NCI-H2081 treated with DMSO at 0.1 percent for 48 hours (cell line): Measurements from ENCODE around the gene NUDT8.
"Not testable (repeated sequence)": the region's sequence is repeated elsewhere in the genome, so short reads cannot be mapped to it uniquely, and the experiment has no call there.

ENCODE experiments used
- DNase-seq: peaks from one replicate; lab custom pipeline; 2025; lab: John Stamatoyannopoulos, UW

Gene NUDT8

DNA sequence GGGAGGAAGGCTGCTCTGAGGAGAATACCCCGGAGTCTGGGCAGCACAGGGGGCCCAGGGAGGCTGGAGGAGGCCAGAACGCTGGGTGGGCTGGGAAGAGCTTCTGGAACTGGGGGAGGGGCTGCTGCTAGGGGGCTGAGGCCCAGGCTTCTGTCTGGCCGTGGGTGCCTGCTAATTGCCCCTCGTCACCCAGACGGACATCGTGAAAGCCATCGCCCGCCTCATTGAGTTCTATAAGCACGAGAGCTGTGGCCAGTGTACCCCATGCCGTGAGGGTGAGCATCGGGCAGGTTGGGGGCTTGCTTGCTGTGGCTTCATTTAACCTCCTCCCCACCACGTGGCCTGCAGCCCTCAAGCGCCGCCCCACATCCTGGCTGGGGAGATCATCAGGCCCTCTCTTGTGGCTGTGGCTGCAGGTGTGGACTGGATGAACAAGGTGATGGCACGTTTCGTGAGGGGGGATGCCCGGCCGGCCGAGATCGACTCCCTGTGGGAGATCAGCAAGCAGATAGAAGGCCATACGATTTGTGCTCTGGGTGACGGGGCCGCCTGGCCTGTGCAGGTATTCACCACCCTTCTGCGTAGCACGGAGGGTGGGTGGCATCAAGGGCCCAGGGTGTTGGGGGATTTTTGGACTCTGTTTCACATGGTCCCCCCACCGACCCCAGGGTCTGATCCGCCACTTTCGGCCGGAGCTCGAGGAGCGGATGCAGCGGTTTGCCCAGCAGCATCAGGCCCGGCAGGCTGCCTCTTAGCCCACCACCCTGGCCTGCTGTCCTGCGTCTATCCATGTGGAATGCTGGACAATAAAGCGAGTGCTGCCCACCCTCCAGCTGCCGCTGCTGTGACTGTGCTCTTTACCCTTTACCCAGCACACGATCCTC is 17.8 kb downstream of the NUDT8 start:
- no peak for DNase-seq

DNA sequence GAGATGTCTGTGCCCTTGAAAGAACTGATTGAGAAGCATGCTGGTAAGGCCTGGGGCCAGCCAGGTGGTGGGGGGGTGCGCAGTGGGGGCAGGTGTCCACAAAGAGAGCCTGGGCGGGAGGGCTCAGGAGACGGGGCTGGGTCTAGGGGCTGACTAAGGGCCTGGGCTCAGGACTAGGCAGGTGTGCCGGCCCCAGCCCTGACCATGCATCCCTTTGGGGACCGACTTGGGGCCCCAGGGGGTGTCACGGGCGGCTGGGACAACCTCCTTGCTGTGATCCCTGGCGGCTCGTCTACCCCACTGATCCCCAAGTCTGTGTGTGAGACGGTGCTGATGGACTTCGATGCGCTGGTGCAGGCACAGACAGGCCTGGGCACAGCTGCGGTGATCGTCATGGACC is 18.6 kb downstream of the NUDT8 start:
- no peak for DNase-seq

GRCh38 chr11:67610302-67610868 is 19.4 kb downstream of the NUDT8 start:
- no peak for DNase-seq

- DNase-seq: no peak
Measured at GRCh38 chr11:67609316-67609715, 20.4 kb downstream of the NUDT8 start.

- DNase-seq: no peak
Measured at GRCh38 chr11:67608486-67608885, 21.3 kb downstream of the NUDT8 start.

DNA sequence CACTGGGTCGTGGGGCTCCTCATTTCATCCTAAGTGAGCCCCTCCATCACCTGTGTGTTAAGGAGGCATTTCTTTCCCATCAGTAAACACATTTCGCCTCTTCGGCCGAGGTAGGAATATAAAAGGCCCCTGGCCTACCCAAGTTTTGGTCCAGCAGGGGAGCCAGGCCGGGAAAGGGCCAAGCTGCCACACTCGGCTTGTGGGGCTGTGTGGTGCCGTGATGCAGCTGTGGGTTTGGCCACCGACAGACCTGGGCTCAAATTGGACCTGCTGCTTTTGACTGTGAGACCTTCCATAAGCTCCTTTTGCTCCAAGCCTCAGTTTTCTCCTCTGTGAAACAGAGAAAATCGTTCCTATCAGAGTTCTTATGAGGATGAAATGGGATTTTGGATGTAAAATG is 22.2 kb downstream of the NUDT8 start:
- no peak for DNase-seq

- peak; percentile 48 for DNase-seq
Measured at GRCh38 chr11:67606492-67607295, 23.0 kb downstream of the NUDT8 start, which contains the start of gene NDUFV1. TSS of gene NDUFV1 (plus strand) at chr11:67606936. CDS start at chr11:67607005, 69 bp downstream.

GRCh38 chr11:67606093-67606491 is 23.6 kb downstream of the NUDT8 start:
- no peak for DNase-seq

DNA sequence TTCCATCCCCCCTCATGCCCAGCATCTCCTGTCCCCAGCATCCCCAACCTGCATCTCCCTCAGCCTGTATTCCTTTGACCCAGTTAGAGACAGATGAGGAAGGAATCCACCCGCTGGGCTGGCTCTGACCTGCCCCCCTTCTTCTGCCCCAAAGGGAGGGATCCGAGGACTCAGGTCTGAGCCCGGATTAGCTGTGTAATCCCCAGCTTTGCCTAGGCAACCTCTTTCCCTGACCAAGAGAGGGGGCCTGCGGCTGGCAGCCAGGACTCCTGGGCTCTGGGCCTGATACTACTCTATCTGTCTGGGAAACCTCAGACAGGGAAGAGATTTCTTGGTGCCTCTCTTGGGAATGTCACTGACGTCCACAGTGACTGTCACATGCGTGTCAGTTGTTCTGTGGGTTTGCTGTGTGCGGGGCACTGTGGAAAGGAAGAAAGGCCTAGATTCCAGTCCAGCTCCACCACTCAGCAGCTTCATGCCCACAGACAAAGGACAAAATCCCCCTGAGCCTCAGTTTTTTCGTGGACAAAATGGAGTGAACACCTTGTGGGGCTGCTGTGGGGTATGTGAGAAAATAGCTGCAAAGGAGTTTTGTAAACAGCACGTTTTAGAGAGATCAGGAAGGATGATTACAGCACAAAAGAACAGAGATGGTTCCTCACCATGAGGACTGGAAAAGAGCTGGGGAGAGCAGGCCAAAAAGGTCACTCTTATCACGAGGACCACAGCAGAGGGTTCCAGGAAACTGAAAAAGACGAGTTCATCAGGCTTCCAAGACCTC is 24.3 kb downstream of the NUDT8 start:
- DNase-seq: no peak

DNA sequence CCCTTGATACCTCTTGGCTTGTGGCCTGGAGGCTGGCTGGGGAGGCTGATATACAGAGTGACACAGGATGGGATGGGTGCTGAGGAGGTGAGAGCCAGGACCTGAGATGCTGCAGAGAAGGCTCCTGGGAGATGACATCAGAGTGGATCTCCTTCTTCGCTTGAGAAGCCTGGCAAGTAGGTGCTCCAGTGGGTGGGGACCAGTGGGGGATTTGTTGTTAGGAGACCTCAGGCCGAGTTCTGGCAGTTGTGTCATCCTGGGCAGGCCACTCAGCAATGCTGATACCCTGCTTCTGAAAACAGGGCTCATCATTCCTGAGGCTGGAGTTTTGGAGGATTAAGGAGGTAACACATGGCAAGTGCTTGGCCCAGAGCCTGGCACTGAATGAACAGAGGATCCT is 24.9 kb downstream of the NUDT8 start:
- no peak for DNase-seq

DNA sequence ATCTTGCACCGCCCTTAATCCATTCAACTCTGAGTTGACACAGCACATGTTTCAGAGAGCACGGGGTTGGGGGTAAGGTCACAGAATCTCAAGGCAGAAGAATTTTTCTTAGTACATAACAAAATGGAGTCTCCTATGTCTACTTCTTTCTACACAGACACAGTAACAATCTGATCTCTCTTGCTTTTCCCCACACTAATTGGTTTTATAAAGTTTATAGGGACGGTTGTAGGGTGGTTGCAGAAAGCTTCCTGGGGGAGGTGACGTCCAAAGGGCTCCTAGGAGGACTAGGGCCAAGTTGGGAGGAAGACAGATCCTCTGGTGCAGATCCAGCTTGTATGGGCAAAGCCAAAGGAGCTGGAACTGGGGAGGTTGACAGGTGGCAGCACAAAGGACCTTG is 25.6 kb downstream of the NUDT8 start:
- not testable (repeated sequence) for DNase-seq

DNA sequence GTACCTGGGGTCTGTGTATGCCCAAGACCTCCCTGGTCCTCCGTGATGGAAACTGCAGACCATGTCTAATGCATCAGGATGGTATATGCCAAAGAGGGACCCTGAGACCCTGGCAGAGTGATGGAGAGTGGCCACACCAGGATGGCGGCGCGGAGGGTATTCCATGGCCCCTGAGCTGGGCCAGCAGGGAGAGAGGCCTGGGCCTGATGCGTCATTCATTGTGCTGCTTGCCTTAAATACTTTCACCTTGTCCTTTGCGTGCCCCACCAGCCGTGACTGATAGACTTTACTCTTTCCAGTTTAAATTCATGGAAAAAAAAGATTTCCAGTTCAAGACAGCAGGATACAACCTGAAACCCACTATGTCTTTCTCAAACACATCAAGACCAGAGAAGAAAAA is 28.6 kb downstream of the NUDT8 start:
- no peak for DNase-seq

DNA sequence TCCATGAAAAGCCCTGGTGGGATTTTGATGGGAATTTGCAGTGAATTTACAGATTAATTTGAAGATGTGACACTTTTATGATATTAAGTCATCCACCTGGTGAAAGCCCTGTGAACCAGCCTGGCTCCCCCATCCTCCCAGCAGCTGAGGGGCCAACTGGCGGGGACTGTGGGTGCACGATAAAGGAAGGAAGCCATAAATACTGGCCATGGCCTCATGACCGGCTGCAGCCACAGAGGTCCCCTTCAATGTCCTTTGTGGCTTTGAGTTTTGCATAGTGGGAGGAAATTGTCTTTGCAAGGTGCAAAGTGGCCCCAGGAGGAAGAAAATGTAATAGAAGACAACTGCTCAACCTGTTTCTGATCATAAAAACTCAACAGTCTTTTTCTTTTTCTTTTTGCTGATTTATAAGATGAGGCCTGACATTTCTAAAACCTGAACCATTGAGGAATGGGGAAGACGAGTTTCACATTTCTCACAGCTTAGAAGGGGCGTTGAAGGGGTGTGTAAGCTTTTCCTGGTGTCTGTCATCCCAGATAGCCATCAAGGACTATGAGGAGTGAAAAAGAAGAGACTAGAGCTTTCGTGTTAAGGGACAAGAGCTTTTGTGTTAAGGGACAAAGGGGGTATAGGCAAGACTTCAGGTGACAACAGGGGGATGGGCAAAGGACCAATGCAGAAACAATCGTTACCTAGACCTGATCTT is 29.3 kb downstream of the NUDT8 start:
- no peak for DNase-seq

- DNase-seq: no peak
Measured at GRCh38 chr11:67599149-67599548, 30.6 kb downstream of the NUDT8 start.

GRCh38 chr11:67597963-67598362 is 31.8 kb downstream of the NUDT8 start:
- not testable (repeated sequence) for DNase-seq

- not testable (repeated sequence) for DNase-seq
Measured at GRCh38 chr11:67597458-67597857, 32.3 kb downstream of the NUDT8 start.

DNA sequence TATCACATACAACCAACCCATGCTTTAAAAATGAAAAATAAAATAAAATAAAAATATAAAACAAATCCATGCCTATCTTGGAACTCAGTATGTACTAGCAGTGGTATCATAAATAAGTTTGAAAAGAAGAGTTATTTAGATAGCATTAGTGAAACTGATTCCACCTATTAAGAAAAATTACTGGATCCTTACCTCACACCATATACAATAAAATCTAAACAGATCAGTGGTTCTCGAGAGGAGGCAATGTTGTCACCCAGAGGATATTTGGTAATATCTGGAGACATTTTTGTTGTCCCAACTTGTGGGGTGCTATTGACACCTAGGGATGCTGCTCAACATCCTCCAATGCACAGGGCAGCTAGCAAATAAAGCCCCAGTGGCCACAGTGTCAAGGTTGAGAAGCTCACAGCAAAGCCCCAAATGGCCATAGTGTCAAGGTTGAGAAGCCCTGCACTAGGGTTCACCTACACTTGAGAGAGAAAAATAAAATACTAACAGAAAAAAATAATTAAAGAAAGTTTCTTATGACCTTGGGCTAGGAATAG is 32.9 kb downstream of the NUDT8 start:
- no peak for DNase-seq

DNA sequence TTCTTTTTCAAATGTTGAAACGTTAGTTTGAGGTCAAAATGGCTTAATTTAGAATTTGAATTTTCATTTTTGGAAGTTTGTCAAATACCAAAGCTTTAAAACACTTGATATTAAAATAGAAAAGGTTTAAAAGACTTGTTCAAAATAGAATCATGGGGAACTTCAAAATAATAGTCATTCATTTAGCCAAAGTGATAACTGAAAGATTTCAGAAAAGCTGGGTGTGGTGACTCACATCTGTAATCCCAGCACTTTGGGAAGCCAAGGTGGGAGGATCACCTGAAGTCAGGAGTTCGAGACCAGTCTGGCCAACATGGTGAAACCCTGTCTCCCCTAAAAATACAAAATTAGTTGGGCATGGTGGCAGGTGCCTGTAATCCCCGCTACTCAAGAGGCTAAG is 35.3 kb downstream of the NUDT8 start:
- no peak for DNase-seq

- no peak for DNase-seq
Measured at GRCh38 chr11:67593565-67593905, 36.2 kb downstream of the NUDT8 start.

- DNase-seq: no peak
Measured at GRCh38 chr11:67592880-67593564, 36.7 kb downstream of the NUDT8 start.
